Adrenal gland (tissue), 5 donors: ENCODE results near the gene POLE2.
"Not testable (repeated sequence)": the region's sequence is repeated elsewhere in the genome, so short reads cannot be mapped to it uniquely, and the experiment has no call there.

Experiments
- CTCF ChIP-seq, 6 experiments: fragments of 450-650 bp in 4 of 6; fragments of 200-600 bp in 2 of 6; sonication (generic) in 1 of 6; IDR thresholded peaks; 1 replicate in 5 of 6; 2 replicates in 1 of 6; pipeline versions ENCODE4 v1.5.1 to v1.8.0; 2016 to 2021; ENCODE audit warnings: antibody characterized with exemption in 6 of 6, mild to moderate bottlenecking in 2 of 6, moderate library complexity in 1 of 6
- POLR2A ChIP-seq, 2 donors: fragments of 450-650 bp; IDR thresholded peaks; one replicate each; pipeline ENCODE4 v1.6.1; 2017; ENCODE audit warnings: antibody characterized with exemption in 2 of 2, mild to moderate bottlenecking in 2 of 2, moderate library complexity in 1 of 2
- donor health status: DM: no; HTN: no; CAD: no.

DNA sequence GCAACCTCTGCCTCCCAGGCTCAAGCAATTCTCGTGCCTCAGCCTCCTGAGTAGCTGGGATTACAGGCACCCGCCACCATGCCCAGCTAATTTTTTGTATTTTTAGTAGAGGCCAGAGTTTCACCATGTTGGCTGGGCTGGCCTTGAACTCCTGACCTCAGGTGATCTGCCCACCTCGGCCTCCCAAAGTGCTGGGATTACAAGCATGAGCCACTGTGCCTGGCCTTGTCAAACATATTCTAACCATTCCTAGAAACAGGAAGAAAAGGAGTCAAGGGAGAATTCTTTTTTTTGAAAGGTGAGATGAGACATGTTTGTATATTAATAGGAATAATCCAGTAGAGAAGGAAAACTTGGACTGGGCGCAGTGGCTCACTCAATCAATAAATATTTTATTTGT, 16.5 kb upstream of the POLE2 start:
- TF ChIP-seq CTCF, POLR2A (IDR thresholded peaks at IDR 0.05): not testable (repeated sequence)
